Femur (tissue), 1 donor: ENCODE measurements around the gene EXOC3L4.
"Not testable (repeated sequence)": the region's sequence is repeated elsewhere in the genome, so short reads cannot be mapped to it uniquely, and the experiment has no call there.

Experiments
- DNase-seq: peaks from one replicate; pipeline ENCODE4 v3.0.0-alpha.2; 2017

EXOC3L4 gene

GRCh38 chr14:103094406-103095209 lies at the start of gene EXOC3L4:
EXOC3L4 (plus strand) TSS chr14:103094725; CDS start chr14:103100220, 5,495 bp downstream.
- DNase-seq, result no peak

- DNase-seq, result no peak
Observed at GRCh38 chr14:103045371-103045869, 49.1 kb upstream of the EXOC3L4 start.

GRCh38 chr14:103047453-103047852 lies 47.1 kb upstream of the EXOC3L4 start:
- not testable (repeated sequence) for DNase-seq

- no peak for DNase-seq
Observed at GRCh38 chr14:103050935-103051334, 43.6 kb upstream of the EXOC3L4 start.

- DNase-seq, result no peak
Observed at GRCh38 chr14:103052407-103052806, 42.1 kb upstream of the EXOC3L4 start.

GRCh38 chr14:103055695-103056094 lies 38.8 kb upstream of the EXOC3L4 start:
- no peak for DNase-seq

- peak; percentile 86 for DNase-seq
Observed at GRCh38 chr14:103056322-103057027, 38.0 kb upstream of the EXOC3L4 start.

GRCh38 chr14:103057028-103057371 lies 37.5 kb upstream of the EXOC3L4 start:
- no peak for DNase-seq

- DNase-seq, result peak; percentile 94
Observed at GRCh38 chr14:103057372-103058163, 37.0 kb upstream of the EXOC3L4 start, which contains the start of gene CDC42BPB. CDC42BPB (minus strand) TSS chr14:103057549; CDS start chr14:103057173, 376 bp downstream.

GRCh38 chr14:103058164-103059055 lies 36.1 kb upstream of the EXOC3L4 start:
- no peak for DNase-seq

- DNase-seq, result no peak
Observed at GRCh38 chr14:103059556-103059955, 35.0 kb upstream of the EXOC3L4 start.

GRCh38 chr14:103061482-103061976 lies 33.0 kb upstream of the EXOC3L4 start:
- DNase-seq, result no peak

GRCh38 chr14:103064436-103064835 lies 30.1 kb upstream of the EXOC3L4 start:
- DNase-seq, result no peak

- no peak for DNase-seq
Observed at GRCh38 chr14:103064978-103065377, 29.5 kb upstream of the EXOC3L4 start.

GRCh38 chr14:103065861-103066260 lies 28.7 kb upstream of the EXOC3L4 start:
- DNase-seq, result no peak

GRCh38 chr14:103066399-103066798 lies 28.1 kb upstream of the EXOC3L4 start:
- no peak for DNase-seq

GRCh38 chr14:103067231-103067954 lies 27.1 kb upstream of the EXOC3L4 start:
- no peak for DNase-seq

- DNase-seq, result no peak
Observed at GRCh38 chr14:103068351-103069073, 26.0 kb upstream of the EXOC3L4 start.

GRCh38 chr14:103070263-103070885 lies 24.2 kb upstream of the EXOC3L4 start:
- no peak for DNase-seq
